RWPE1 (cell line): ENCODE results near the gene KIF1B.

ENCODE experiments used
- CTCF ChIA-PET: fragments of 350-600 bp; sonication (Branson Sonifier 250); formaldehyde crosslinking; extraction: SDS; loops from one replicate; lab custom pipeline; 2021; lab: Yijun Ruan, JAX
- POLR2A ChIA-PET: fragments of 400-600 bp; formaldehyde crosslinking; extraction: SDS; loops from one replicate; lab custom pipeline; 2020; ENCODE audit warnings: antibody characterized with exemption; ENCODE audit not compliant: low non-redundant PET; lab: Yijun Ruan, JAX
- DNase-seq: peaks from one replicate; pipeline ENCODE4 v3.0.0; 2012; ENCODE audit warnings: low spot score
- H3K27ac ChIP-seq: fragments of 450-650 bp; 2 replicates; pipeline ENCODE4 v1.5.1; 2017
- TF ChIP-seq, protein P1 (sequence below): fragments of 450-650 bp; conservative IDR thresholded peaks from 2 replicates; pipeline ENCODE4 v1.5.1; 2017; ENCODE audit warnings: low read depth, mild to moderate bottlenecking

KIF1B gene

DNA sequence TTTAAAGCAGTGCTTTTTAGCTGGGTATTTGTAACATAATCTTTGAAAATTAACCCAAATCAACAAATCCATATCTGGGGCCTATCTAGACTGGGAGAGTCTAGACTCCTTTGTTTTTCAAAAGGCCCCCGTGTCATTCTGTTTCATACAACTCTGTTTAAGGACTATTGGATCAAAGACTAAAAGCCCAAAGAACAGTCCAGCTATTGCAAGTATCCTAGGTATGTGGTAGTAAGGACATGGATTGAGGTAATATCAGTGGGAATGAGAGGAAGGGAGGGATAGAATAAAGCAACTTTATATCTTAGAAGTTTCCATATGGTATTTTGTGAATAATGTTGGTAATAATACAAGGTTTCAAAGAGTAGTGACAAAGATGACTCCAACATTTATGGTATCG, 18.2 kb downstream of the KIF1B start:
- CTCF ChIA-PET, result no interaction called here
- DNase-seq, result no peak
- no peak overlapping the region for H3K27ac ChIP-seq
- POLR2A ChIA-PET, result no interaction called here
- TF ChIP-seq, protein P1, sequence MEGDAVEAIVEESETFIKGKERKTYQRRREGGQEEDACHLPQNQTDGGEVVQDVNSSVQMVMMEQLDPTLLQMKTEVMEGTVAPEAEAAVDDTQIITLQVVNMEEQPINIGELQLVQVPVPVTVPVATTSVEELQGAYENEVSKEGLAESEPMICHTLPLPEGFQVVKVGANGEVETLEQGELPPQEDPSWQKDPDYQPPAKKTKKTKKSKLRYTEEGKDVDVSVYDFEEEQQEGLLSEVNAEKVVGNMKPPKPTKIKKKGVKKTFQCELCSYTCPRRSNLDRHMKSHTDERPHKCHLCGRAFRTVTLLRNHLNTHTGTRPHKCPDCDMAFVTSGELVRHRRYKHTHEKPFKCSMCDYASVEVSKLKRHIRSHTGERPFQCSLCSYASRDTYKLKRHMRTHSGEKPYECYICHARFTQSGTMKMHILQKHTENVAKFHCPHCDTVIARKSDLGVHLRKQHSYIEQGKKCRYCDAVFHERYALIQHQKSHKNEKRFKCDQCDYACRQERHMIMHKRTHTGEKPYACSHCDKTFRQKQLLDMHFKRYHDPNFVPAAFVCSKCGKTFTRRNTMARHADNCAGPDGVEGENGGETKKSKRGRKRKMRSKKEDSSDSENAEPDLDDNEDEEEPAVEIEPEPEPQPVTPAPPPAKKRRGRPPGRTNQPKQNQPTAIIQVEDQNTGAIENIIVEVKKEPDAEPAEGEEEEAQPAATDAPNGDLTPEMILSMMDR, result no peak

DNA sequence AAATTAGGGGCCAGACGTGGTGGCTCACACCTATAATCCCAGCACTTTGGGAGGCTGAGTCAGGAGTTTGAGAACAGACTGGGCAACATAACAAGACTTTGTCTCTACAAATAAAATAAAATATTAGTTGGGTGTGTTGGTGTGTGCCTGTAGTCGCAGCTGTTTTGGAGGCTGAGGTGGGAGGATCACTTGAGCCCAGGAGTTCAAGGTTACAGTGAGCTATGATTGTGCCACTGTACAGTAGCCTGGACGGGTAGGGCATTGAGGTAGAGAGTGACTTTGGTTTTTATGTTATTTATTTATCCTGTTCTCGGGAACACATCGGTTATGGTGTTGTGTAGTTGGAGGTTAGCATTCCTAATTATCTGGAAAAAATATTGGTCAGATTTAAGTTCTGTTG, 19.5 kb downstream of the KIF1B start:
- no peak for DNase-seq
- ChIA-PET CTCF (no interaction called here), POLR2A (no interaction called here)
- TF ChIP-seq, protein P1, result no peak
- H3K27ac ChIP-seq, result no peak overlapping the region

DNA sequence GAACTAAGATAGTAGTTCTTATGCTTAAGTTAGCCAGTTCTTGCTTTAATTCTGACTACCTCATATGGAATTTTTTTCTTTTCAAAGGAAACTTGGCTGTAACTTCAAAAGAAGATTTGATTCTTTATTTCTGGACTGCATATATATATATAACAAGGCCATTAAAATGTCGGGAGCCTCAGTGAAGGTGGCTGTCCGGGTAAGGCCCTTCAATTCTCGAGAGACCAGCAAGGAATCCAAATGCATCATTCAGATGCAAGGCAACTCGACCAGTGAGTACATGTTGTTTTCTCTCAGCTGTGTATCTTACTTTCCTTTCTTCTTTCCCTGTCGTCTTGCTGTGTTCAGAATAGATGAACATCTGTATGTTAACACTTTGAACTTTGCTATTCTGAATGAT, 21.8 kb downstream of the KIF1B start:
- DNase-seq, result no peak

DNA sequence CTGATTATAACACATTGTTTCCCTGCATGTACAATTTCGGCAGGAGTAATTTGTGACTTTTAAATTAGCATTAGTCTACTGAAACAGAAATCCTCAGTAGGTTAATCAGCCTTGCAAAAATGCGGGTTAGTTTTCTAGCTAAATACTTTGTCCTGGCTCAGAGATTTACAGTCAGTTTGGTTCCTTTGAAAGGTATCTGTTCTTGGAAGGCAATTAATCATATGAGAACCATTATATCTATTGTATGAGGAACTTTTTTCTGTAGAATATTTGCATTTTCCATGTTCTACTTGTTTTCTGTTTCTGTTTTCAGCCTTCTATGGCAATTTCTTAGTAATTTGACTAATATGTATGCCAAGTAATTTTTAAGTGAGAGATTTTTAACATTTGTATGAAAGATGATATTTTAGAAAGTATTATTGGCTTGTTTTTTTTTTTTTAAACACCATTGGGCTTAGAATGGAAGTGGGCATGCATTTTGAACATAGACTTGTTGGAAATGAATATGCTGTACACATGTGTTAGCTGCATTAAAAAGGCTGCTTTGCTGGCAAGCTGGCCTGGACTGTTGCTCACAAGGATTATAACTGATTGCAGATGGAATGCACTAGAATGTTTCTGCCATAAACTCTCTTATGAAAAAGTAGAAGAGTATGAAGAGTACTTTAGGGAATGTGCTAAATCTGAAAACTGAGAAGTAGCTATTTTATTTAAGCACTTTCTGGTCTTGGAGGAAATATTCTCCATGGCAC, 26.2 kb downstream of the KIF1B start:
- no peak for DNase-seq
- TF ChIP-seq, protein P1, result no peak
- CTCF ChIA-PET, result interaction anchor here (2.0 kb wide), 1 partner anchor 26 kb away, joined by 8 read pairs; the partner anchor contains the start of gene KIF1B
- POLR2A ChIA-PET, result no interaction called here
- H3K27ac ChIP-seq, result no peak overlapping the region

More for the DNA sequence above, 21.8 kb downstream of the KIF1B start:
- no peak overlapping the region for H3K27ac ChIP-seq
- ChIA-PET POLR2A (no interaction called here), CTCF (interaction anchor here (0.6 kb wide), 1 partner anchor 22 kb away, joined by 4 read pairs; no protein-coding TSS in a partner anchor)
- TF ChIP-seq, protein P1, result no peak

DNA sequence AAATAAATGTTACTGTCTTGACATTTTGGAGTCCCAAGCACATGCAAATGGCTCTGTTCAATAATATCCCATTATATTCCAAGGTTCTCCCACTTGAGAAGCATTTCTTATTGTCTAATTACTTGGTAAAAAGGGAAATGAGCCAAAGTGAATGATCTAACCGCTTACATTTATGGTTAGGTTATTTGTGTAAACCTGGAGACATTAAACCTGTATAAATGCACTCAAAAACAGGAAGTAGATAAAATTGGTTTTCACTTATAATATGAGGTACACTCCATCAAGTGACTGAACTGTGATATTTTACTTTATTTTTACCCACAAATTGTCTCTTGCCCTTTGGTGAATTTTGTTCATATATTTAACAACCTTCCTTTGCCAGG, 26.8 kb downstream of the KIF1B start:
- DNase-seq, result no peak
- ChIA-PET CTCF (interaction anchor here (2.0 kb wide), 1 partner anchor 27 kb away, joined by 8 read pairs; the partner anchor contains the start of gene KIF1B), POLR2A (no interaction called here)
- H3K27ac ChIP-seq, result no peak overlapping the region
- TF ChIP-seq, protein P1, result no peak

DNA sequence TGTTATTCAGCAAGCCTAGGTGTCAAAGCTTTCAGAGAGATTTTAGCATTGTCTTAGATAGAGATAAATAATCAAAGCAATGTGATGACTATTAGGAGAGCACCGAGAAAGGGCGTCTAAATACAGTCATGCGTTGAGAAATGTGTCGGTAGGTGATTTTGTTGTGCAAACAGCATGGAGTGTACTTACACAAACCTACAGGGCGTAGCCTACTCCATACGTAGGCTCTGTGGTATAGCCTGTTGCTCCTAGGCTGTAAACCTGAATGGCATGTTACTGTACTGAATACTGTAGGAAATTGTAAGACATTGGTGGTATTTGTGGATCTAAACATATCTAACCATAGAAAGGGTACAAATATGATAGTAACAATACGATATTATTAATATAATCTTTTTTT, 31.8 kb downstream of the KIF1B start:
- TF ChIP-seq, protein P1, result no peak
- H3K27ac ChIP-seq, result no peak overlapping the region
- no peak for DNase-seq
- ChIA-PET POLR2A (no interaction called here), CTCF (no interaction called here)
